GM12874 (cell line): ENCODE measurements around the gene LIX1.

Experiments
- TF ChIP-seq, protein P1 (sequence below): IDR thresholded peaks from 2 replicates; pipeline ENCODE4 v1.5.1; 2011; ENCODE audit warnings: low read depth, mild to moderate bottlenecking, control low read depth, low read length, moderate library complexity; ENCODE audit not compliant: insufficient read depth

LIX1 gene

DNA sequence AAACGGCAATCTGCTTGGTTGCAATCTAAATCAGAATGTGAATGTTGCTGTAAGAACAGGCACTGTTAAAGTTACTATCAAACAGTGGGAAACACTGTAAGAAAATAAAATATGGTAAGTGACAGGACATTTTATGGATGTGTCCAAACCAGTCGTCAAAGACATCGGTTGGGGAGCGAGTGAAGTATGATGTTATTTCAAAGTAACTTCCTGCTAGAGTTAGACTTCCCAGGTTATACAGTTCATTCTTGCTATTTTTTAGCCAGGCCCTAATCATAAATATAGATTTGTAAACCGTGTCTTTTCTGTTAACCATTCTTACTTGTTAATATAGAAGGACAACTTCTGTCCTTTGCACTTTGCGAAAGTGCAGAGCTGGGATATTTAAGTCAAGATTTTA is 30.2 kb downstream of the LIX1 start:
- TF ChIP-seq, protein P1, sequence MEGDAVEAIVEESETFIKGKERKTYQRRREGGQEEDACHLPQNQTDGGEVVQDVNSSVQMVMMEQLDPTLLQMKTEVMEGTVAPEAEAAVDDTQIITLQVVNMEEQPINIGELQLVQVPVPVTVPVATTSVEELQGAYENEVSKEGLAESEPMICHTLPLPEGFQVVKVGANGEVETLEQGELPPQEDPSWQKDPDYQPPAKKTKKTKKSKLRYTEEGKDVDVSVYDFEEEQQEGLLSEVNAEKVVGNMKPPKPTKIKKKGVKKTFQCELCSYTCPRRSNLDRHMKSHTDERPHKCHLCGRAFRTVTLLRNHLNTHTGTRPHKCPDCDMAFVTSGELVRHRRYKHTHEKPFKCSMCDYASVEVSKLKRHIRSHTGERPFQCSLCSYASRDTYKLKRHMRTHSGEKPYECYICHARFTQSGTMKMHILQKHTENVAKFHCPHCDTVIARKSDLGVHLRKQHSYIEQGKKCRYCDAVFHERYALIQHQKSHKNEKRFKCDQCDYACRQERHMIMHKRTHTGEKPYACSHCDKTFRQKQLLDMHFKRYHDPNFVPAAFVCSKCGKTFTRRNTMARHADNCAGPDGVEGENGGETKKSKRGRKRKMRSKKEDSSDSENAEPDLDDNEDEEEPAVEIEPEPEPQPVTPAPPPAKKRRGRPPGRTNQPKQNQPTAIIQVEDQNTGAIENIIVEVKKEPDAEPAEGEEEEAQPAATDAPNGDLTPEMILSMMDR: no peak

DNA sequence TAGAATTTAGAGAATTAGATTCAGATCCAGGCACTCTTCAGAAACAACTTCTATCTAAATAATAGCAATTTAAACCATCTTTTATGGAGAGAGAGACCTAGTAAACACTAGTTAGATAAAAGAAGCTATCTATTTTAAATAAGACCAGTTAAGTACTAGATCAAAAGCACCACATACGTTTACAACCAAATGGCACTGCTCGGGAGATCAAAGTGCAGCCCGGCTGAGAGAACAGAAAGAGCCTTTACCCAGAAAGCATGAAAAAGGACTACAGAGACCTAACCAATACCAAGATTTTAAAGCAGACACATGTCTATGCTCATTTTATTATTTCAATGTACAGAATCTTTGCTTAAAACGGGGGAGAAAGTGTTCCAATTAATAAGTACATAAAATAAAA is 30.8 kb downstream of the LIX1 start:
- TF ChIP-seq, protein P1: no peak

- TF ChIP-seq, protein P1: no peak
These were observed 31.4 kb downstream of the LIX1 start for GRCh38 chr5:97111004-97111403.

- TF ChIP-seq, protein P1: no peak
These were observed 35.1 kb downstream of the LIX1 start for GRCh38 chr5:97107318-97107717.

DNA sequence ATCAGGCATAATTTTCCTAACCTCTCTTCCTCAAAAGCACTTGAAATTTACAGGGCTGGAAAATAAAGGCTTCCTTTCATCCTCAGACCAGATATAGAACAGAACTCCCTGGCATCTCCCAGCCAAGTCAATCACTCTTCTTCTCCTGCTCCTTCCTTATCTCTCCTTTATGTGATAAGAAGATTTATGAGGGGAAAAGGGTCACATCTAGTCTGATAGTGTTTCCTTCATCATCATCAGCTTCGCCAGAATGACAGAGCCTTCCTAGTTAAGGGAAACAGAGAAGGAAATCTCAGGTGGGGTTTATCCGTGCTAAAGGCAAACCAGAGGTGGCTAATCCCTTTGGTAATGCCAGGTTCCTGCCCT is 36.2 kb downstream of the LIX1 start:
- TF ChIP-seq, protein P1: no peak

DNA sequence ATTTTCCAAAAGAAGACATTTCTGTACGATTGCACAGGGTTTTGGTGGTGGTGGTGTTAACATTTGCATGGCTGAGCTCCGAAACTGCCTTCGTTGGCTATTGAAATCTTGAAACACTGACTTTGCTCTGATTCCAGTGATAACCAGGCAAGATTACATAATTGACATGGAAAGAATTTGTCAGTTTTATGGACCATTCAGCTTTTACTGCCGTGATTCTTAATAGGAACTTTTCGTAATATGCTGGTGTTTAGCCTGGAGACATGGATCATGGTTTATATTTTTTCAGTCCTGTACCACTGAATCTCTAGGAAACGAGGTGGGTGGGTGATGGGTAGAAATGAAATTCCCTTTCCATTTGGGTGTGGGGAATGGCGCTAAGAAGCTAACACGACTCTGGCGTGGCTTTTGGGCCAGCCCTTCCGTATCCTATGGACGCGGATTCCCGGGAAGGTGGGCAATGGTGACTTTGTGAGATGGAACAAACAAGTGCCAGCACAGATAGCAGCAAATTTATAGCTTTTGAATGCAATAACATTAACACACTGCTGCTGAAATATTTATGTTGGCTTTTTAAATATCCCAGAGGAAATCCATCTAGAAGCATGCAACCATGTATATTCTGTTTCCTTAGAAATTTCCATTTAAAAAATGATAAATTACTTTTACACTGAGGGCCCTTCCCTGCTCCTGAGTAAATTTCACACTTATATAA is 36.8 kb downstream of the LIX1 start:
- TF ChIP-seq, protein P1: no peak

GRCh38 chr5:97102010-97102470 is 40.4 kb downstream of the LIX1 start:
- TF ChIP-seq, protein P1: no peak
